Activated naive CD4-positive, alpha-beta T cell treated with anti-CD3 and anti-CD28 coated beads, Interleukin-2, amount 50 U/mL, for 24 hours (primary cell): Measurements from ENCODE around the gene MGAT3.

Source experiments
- H3K27ac Mint-ChIP-seq: one replicate; pipeline ENCODE4 v1.8.0; 2021; ENCODE audit warnings: mild to moderate bottlenecking, mixed read lengths
- H3K27me3 Mint-ChIP-seq: one replicate; pipeline ENCODE4 v1.8.0; 2021; ENCODE audit warnings: mixed read lengths
- H3K36me3 Mint-ChIP-seq: one replicate; pipeline ENCODE4 v1.8.0; 2021; ENCODE audit warnings: mixed read lengths
- H3K4me1 Mint-ChIP-seq: one replicate; pipeline ENCODE4 v1.8.0; 2021; ENCODE audit warnings: mixed read lengths
- H3K4me3 Mint-ChIP-seq: one replicate; pipeline ENCODE4 v1.8.0; 2021; ENCODE audit warnings: mild to moderate bottlenecking, mixed read lengths
- H3K9me3 Mint-ChIP-seq: one replicate; pipeline ENCODE4 v1.8.0; 2021; ENCODE audit warnings: mixed read lengths

The MGAT3 gene

DNA sequence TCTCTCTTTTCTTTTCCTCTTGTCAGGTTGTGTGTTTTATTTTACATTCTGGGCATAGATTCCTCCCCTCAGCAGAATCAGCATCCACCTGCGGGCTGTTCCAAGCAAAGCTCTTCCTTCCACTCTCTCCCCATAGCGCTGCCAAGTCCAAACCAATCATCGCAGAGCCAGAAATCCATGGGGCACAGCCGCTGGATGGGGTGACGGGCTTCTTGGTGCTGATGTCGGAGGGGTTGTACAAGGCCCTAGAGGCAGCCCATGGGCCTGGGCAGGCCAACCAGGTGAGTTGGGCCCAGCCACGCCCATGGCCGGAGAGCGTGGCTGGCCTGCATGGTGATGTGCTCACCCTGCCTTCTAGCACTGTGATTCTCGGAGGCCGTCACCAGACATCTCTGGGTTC lies 35.1 kb upstream of the MGAT3 start:
- Mint-ChIP-seq H3K27ac (no peak overlapping the region), H3K4me1 (peaks cover 7% of the 10 kb centered on the region), H3K9me3 (no peaks in the 10 kb centered on the region), H3K4me3 (no peak overlapping the region), H3K27me3 (no peaks in the 10 kb centered on the region), H3K36me3 (peaks cover 11% of the 10 kb centered on the region)

GRCh38 chr22:39422101-39422500 lies 34.7 kb upstream of the MGAT3 start:
- Mint-ChIP-seq H3K27me3 (no peaks in the 10 kb centered on the region), H3K9me3 (no peaks in the 10 kb centered on the region), H3K36me3 (peaks cover 11% of the 10 kb centered on the region)

DNA sequence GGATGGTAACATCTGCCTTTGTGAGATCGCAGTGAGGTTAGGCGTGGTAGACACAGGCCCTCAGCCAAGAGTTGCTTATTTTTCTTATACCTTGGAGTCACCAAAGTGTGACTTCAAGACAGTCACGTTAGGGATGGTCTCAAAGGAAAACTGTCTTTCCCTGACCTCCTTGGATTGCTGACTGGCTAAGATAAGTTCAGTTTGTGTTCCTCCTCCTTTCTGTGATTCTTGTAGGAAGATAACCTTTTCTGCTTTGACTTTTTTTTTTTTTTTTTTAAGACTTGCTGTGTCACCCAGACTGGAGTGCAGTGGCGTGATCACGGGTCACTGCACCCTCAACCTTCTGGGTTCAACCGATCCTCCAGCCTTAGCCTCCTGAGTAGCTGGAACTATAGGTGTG lies 34.1 kb upstream of the MGAT3 start:
- Mint-ChIP-seq H3K36me3 (peaks cover 10% of the 10 kb centered on the region), H3K9me3 (no peaks in the 10 kb centered on the region), H3K27me3 (no peaks in the 10 kb centered on the region), H3K27ac (no peak overlapping the region), H3K4me1 (peaks cover 3% of the 10 kb centered on the region), H3K4me3 (no peak overlapping the region)

More at GRCh38 chr22:39422101-39422500, 34.7 kb upstream of the MGAT3 start:
- H3K27ac Mint-ChIP-seq = no peak overlapping the region
- H3K4me1 Mint-ChIP-seq = peaks cover 3% of the 10 kb centered on the region
- no peak overlapping the region for H3K4me3 Mint-ChIP-seq

DNA sequence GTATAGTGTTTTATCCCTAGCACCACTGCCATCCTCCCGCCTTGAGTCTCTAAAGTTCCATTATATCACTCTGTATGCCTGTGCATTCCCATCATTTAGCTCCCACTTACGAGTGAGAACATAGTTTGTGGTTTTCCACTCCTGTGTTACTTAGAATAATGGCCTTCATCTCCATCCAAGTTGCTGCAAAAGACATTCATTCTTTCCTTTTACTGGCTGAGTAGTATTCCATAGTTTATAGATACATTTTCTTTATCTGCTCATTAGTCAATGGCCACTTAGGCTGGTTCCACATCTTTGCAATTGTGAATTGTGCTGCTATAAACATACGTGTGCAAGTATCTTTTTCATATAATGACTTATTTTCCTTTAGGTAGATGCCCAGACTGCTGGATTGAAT lies 32.8 kb upstream of the MGAT3 start:
- H3K27me3 Mint-ChIP-seq = no peaks in the 10 kb centered on the region
- H3K9me3 Mint-ChIP-seq = no peaks in the 10 kb centered on the region
- no peak overlapping the region for H3K27ac Mint-ChIP-seq
- peaks cover 3% of the 10 kb centered on the region for H3K4me1 Mint-ChIP-seq
- no peak overlapping the region for H3K4me3 Mint-ChIP-seq
- H3K36me3 Mint-ChIP-seq = peaks cover 8% of the 10 kb centered on the region

- Mint-ChIP-seq H3K27ac (no peak overlapping the region), H3K36me3 (peaks cover 7% of the 10 kb centered on the region)
These were observed 30.3 kb upstream of the MGAT3 start for GRCh38 chr22:39426380-39427043.

DNA sequence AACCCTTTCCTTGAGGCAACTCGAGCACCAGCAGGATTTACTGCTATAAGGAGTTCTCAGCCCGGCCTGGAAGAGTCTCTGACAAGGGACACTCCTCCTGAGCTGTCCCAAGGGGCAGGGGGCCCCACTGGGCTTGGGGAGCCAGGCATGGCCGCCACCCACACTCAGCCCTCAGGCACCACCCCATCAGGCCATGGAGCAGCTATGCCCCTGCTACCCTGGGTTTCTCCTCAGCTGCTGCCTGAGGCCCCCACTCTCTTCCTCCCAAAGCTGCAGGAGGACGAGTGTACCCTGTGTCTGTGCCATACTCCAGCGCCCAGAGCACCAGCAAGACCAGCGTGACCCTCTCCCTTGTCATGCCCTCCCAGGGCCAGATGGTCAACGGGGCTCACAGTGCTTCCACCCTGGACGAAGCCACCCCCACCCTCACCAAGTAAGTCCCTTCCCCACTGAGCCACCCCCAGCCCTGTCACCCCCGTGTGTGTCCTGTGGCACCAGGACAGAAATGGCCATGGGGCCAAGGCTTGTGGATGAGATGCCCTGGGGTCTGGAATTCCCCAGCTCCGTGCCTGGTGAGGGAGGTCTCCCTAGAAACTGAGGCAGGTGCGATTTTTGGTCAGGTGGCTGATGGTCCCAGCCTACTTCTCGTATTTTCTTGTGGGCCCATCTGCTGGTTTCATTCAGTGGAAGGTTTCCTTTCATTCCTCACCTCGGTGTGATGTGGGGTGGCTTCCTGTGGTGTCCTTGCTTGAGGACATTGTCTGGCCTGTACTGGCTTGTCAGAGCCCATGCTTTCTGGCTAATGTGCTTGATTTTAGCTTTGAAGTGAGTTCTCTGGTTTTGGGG lies 28.8 kb upstream of the MGAT3 start:
- Mint-ChIP-seq H3K4me1 (no peaks in the 10 kb centered on the region), H3K27ac (no peak overlapping the region), H3K9me3 (no peaks in the 10 kb centered on the region), H3K27me3 (no peaks in the 10 kb centered on the region), H3K36me3 (peaks cover 4% of the 10 kb centered on the region), H3K4me3 (no peak overlapping the region)

More at GRCh38 chr22:39426380-39427043, 30.3 kb upstream of the MGAT3 start:
- no peaks in the 10 kb centered on the region for H3K27me3 Mint-ChIP-seq
- H3K9me3 Mint-ChIP-seq = no peaks in the 10 kb centered on the region
- no peak overlapping the region for H3K4me3 Mint-ChIP-seq
- no peaks in the 10 kb centered on the region for H3K4me1 Mint-ChIP-seq

DNA sequence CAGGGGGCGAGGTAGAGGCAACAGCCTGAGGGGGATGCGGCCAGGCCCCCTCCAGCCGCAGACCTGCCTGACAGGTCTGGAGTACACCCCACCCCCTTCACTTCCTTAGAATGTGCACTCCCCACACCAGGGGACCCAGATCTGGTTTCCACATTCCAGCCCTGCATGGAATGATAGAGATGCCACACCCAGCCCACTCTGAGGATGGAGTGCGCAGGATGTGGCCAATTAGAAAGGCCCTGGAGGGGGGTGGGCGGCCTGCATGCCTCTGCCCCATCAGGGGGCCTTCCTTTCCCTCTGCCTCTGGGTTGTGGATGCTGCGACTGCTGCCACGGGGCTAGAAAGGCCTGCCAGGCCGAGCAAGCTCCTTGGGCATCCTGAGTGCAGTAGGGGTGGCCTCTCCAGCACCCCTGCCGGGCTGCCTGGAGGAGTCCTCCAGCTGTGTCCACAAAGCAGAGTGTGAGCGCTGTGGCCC lies 28.2 kb upstream of the MGAT3 start:
- no peak overlapping the region for H3K4me3 Mint-ChIP-seq
- H3K4me1 Mint-ChIP-seq = no peaks in the 10 kb centered on the region

GRCh38 chr22:39429186-39429585 lies 27.6 kb upstream of the MGAT3 start:
- Mint-ChIP-seq H3K27ac (no peak overlapping the region), H3K36me3 (peaks cover 3% of the 10 kb centered on the region), H3K4me3 (no peak overlapping the region), H3K4me1 (no peaks in the 10 kb centered on the region), H3K27me3 (no peaks in the 10 kb centered on the region), H3K9me3 (no peaks in the 10 kb centered on the region)

More for the DNA sequence above, 28.2 kb upstream of the MGAT3 start:
- Mint-ChIP-seq H3K27ac (no peak overlapping the region), H3K27me3 (no peaks in the 10 kb centered on the region), H3K36me3 (peaks cover 4% of the 10 kb centered on the region), H3K9me3 (no peaks in the 10 kb centered on the region)

DNA sequence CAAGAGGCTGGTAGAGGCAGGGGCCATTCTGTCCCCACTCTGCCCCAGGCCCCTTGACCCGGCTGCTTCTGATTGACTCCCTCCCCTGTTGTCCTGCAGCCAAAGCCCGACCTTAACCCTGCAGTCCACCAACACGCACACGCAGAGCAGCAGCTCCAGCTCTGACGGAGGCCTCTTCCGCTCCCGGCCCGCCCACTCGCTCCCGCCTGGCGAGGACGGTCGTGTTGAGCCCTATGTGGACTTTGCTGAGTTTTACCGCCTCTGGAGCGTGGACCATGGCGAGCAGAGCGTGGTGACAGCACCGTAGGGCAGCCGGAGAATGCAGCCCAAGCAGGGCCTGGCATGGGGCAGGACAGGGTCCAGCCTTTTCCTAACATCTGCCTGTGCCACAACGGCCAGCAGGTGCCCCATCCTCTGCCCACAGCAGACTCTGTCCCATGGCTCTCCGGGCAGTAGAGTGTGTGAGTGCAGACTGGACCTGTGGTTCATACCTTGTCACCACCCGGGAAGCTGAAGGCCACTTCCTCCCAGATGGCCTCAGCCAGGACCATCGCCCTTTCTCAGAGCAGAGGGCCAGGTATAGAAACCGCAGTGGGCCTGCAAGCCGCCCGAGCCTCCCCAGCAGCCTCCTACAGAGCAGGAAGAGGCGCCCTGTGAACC lies 26.8 kb upstream of the MGAT3 start:
- Mint-ChIP-seq H3K4me1 (no peaks in the 10 kb centered on the region), H3K27me3 (no peaks in the 10 kb centered on the region), H3K9me3 (no peaks in the 10 kb centered on the region), H3K36me3 (peaks cover 2% of the 10 kb centered on the region), H3K27ac (no peak overlapping the region), H3K4me3 (no peak overlapping the region)

DNA sequence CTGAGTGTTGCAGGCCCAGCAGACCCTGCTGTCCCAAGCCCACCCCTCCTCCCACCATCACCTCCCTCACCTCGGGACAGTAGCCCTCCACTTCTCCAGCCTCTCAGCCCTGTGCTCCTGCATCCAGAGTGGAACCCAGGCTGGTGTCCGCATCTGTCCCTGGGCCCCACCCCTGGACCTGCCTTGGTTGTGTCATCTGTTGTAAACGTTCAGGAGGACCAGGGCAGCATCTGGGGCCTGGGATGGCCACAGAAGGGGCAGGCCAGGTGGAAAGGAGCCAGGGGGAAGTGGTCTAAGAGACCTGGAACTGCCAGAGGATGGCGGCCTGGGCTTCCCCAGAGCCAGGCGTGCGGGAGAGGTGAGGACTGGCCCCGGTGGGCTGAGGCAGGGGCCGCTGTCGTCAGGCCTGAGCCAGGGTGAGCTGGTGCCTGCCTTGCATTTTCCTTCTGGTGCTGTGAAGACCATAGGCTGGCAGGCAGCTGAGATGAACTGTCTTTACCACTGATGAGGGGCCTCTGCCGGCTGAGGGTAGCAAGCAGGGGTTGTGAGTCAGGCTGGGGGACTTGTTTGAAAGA lies 26.1 kb upstream of the MGAT3 start:
- Mint-ChIP-seq H3K27ac (no peak overlapping the region), H3K9me3 (no peaks in the 10 kb centered on the region), H3K36me3 (peaks cover 2% of the 10 kb centered on the region), H3K4me1 (no peaks in the 10 kb centered on the region), H3K4me3 (no peak overlapping the region), H3K27me3 (no peaks in the 10 kb centered on the region)

DNA sequence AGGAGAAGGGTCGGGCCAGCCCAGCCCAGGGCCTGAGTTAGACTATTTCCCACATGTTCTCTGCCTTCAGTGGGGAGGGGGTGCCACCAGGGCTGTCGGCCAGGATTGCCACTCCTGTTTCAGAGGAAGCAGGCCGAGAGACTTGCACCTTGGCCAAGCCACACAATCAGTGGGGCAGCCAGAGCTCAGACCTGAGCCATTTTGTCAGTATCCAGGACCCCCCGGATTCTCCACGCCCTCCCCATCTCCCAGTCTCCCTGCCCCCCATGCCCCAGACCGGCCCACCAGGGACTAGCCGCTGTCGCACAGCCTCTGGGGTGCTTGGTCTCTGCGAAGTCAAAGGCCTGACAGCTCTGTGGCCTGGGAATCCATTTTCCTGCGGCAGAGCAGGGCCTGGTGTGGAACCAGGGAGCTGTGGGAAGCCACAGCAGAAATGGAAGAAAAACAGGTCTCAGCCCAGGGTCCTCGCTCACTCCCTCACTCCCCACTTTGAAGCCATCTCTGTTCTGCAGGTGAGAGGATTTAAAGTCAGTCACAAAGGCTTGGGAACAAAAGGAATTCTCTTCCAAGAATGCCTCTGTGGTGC lies 25.5 kb upstream of the MGAT3 start:
- Mint-ChIP-seq H3K4me1 (no peaks in the 10 kb centered on the region), H3K4me3 (no peak overlapping the region), H3K9me3 (no peaks in the 10 kb centered on the region), H3K27me3 (no peaks in the 10 kb centered on the region), H3K36me3 (peaks cover 2% of the 10 kb centered on the region), H3K27ac (no peak overlapping the region)

DNA sequence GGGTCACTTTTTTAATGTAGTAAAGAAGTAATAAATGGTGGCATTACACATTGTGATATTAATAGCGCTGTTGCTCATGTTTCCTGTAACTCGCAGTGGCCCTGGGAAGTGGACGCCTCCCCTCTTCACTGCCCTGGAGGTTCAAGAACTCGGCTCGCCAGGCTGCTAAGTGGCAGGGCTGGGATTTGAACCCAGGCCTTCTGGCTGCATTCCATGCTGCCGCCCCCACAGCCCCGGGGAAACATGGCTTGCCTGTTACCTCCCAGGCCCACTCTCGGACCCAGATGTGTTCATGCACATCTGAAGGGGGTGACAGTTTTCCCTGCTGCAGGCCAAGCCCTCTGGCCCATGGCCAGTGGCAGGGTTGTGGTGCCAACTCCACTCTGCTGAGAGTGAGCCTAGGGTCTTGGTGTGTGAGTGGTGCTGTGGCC lies 25.0 kb upstream of the MGAT3 start:
- Mint-ChIP-seq H3K27ac (no peak overlapping the region), H3K27me3 (no peaks in the 10 kb centered on the region), H3K9me3 (no peaks in the 10 kb centered on the region), H3K4me3 (no peak overlapping the region), H3K4me1 (no peaks in the 10 kb centered on the region), H3K36me3 (peaks cover 2% of the 10 kb centered on the region)

DNA sequence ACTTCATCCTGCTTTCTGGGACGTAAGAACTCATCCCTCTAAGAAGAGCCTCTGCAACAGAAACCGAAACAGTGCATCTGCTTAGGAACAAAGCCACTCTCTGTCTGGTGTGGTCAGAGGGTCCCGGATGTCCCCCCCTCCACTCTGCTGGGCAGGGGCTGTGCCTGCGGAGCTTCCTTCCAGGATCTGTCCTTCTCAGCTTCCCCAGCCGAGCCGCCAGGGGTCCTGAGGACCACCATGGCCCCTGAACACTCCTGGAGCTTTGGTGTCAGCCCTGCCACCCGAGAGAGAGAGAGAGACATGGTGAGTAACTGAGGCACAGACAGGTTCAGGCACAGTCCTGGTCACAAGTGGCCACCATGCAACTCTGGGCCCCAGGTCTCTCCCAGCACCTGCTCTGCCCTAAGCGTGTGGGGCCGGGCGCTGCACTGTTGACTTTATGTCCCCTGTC lies 24.4 kb upstream of the MGAT3 start:
- Mint-ChIP-seq H3K27ac (no peak overlapping the region), H3K27me3 (no peaks in the 10 kb centered on the region), H3K4me1 (peaks cover 5% of the 10 kb centered on the region), H3K4me3 (no peak overlapping the region), H3K9me3 (no peaks in the 10 kb centered on the region), H3K36me3 (peaks cover 2% of the 10 kb centered on the region)

GRCh38 chr22:39433476-39434242 lies 23.2 kb upstream of the MGAT3 start:
- Mint-ChIP-seq H3K9me3 (no peaks in the 10 kb centered on the region), H3K4me1 (peaks cover 8% of the 10 kb centered on the region), H3K36me3 (peaks cover 2% of the 10 kb centered on the region), H3K27ac (no peak overlapping the region), H3K4me3 (no peak overlapping the region), H3K27me3 (no peaks in the 10 kb centered on the region)
